ENCODE measurements around the gene TAS2R20.

TAS2R20 gene

DNA sequence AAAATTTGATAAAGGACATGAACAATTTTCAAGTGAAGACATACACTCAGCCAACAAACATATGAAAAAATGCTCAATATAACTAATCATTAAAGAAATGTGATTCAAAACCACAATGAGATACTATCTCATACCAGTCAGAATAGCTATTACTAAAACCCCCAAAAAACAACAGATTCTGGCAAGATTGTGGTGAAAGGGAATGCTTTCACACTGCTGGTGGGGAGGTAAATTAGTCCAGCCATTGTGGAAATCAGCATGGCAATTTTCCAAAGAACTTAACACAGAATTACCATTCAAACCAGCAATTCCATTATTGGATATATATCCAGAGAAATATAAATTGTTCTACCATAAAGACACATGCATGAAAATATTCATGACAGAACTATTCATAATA lies 40.4 kb downstream of the TAS2R20 start:
- no peak for DNase-seq

- DNase-seq, result no peak
Measured at GRCh38 chr12:10956085-10956484, 42.0 kb downstream of the TAS2R20 start.

DNA sequence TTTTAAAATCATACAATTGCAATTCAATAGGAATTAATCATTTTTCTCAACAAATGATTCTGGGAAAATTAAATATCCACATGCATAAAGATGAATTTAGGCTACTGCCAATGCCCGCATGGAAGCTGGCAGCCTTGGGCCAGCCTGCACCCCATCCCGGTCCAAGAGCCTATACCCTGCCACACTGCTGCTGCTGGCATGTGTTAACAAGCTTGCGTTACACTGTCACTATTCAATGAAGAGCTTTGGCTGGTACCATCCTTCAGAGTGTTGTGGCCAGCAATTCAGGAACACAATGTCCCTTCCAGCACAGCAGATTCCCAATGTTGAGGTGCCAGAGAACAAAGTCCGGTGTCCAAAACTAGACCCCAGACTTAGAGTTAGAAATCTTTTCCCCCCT lies 45.5 kb downstream of the TAS2R20 start:
- no peak for DNase-seq

All from NCI-H146 (cell line).